DMS53 treated with DMSO at 0.1 percent for 48 hours (cell line): ENCODE results near the gene PLAAT2.
"Not testable (repeated sequence)": the region's sequence is repeated elsewhere in the genome, so short reads cannot be mapped to it uniquely, and the experiment has no call there.

Experiments
- DNase-seq: peaks from one replicate; lab custom pipeline; 2025; ENCODE audit not compliant: unreplicated experiment; lab: John Stamatoyannopoulos, UW

The PLAAT2 gene

DNA sequence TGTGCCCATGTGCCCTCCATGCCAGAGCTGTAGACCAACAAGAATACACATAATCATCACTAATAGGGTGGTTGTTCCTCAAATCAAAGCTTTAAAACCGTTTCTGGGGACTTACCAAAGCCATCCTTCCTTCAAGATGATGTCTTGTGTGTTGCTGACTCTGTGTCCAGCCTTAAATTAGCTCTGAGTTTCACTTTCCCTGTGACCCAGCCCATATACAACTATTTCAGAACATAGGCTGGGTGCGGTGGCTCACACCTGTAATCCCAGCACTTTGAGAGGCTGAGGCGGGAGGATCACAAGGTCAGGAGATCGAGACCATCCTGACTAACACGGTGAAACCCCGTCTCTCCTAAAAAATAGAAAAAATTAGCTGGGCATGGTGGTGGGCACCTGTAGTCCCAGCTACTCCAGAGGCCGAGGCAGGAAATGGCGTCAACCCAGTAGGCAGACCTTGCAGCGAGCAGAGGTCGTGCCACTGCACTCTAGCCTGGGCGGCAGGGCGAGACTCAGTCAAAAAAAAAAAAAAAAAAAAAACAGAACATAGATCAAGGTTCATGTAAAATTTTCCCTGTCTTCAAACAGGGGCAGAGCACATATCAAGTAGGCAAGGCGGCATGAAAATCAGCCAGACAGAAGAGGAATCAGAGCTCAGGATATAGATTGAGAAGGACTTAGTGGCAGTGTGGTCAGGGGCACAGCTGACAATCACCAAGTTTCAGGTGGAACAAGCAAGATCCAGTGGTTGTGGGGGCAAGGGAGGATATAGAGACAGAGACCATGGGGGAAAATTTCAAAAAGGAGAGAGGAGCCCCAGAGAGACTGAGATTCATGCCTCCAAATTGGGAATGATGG is at the start of gene PLAAT2:
TSS of gene PLAAT2 (minus strand) at position 179 of the 855 bp plus-strand sequence. CDS start at position 124, 55 bp downstream.
- no peak for DNase-seq

DNA sequence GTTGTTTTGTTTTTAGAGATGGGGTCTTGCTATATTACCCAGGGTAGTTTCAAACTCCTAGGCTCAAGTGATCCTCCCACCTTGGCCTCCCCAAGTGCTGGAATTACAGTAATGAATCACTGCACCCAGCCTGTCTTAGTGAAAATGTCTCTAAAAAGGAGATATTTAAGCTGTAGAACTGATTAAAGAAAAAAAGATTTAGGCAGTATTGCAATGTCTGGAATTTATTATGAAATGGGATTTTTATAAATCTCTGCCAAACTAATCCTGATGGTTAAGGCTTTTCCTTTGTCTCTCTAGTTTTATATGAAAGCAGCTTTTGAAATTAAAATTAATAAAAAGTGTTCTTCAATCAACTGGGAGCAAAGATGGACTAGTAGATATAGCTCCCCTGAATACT is 49.0 kb upstream of the PLAAT2 start:
- DNase-seq = no peak

GRCh38 chr11:63611395-63611747 is 48.2 kb upstream of the PLAAT2 start:
- DNase-seq = no peak

- DNase-seq = no peak
Measured at GRCh38 chr11:63610604-63611394, 47.6 kb upstream of the PLAAT2 start.

DNA sequence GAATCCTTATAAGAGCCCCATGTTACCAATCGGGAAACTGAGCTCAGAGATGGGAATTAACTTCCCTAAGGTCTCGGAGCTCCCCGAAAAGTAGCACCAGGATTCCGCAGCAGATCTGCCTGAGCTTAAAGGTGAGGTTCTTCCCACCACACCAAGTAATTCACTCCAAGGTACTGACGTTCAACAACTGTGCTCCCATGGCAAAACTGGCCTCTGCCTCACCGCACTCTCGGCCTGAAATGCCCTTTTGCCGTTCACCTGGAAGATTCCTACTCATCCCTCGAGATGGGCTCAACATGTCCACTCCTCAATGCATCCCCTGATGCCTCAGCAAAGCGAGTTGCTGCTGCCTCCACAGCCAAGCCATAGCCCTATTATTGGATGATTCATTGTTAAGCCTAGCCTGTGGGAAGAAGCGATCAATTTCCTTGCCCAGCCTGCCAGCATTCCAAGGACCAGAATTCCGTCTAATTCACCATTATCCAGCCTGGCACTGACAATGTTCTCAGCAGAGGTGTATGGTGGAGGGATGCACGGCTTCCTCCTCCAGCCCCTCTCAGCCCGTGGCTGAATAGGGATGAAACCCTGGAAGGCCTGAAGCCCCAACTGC is 46.9 kb upstream of the PLAAT2 start:
- DNase-seq = no peak

- DNase-seq = no peak
Measured at GRCh38 chr11:63609536-63609935, 46.4 kb upstream of the PLAAT2 start.

GRCh38 chr11:63608353-63609345 is 45.5 kb upstream of the PLAAT2 start:
- DNase-seq = no peak

DNA sequence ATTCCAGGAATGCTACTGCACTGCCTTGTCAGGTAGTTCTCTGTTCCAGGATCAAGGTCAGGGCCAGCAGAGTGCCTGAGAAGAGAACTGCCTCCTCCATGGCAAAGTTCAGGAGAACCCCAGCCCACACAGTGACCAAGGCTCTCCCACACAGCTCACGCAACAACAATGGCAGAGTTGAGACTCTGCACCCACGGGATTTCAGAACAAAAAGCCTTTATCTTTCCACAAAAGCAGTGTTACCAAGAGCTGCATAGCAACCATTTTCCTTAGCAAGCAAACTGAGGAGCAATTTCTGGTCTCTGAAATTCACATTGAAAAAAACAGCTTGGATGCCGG is 40.0 kb upstream of the PLAAT2 start:
- no peak for DNase-seq

DNA sequence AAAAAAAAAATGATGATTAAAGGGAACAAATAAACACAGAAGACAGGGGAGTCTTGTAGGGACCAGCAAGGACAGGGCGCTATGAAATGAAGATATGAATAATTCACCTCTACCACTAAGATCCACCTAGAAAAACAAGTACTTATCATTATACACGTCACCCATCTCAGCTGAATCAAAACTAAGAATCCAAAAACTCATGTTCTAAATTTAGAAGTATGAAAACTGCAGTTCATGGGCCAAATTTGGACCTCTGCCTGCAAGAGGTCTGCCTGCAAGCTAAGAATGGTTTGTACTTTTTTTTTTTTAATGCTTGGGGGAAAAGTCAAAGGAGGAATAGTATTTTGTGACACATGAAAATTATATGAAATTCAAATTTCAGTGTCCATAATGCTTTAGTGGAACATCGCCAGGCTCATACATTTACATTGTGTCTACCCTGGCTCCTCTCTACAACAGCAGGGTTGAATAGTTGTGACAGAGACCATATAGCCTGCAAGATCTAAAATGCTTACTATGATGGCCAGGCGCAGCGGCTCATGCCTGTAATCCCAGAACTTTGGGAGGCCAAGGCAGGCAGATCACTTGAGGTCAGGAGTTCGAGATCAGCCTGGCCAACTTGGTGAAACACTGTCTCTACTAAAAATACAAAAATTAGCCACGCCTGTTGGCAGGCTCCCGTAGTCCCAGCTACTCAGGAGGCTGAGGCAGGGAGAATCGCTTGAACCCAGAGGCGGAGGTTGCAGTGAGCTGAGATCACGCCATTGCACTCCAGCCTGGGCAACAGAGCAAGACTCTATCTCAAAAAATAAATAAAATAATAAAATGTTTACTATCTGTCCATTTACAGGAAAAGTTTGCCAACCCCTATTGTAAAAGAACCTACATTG is 39.4 kb upstream of the PLAAT2 start:
- DNase-seq = not testable (repeated sequence)

GRCh38 chr11:63599211-63600122 is 36.3 kb upstream of the PLAAT2 start:
- DNase-seq = no peak

- DNase-seq = no peak
Measured at GRCh38 chr11:63598556-63598955, 35.4 kb upstream of the PLAAT2 start.

DNA sequence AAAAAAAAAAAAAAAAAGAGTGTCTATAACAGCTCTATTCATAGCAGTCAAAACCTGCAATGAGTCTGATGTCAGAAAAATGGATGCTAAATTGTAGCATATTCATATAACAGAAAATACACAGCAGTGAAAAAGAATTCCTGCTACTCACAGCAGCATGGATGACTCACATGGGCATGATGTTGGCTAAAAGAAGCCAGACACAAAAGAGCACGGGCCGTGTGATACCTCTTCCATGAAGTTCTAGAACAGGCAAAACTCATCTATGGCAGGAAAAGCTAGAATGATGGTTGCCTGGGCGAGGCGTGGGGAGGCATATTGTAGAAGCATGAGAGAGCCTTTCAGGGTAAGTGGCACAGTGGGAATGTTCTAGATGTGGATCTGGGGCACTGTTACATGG is 32.1 kb upstream of the PLAAT2 start:
- no peak for DNase-seq

DNA sequence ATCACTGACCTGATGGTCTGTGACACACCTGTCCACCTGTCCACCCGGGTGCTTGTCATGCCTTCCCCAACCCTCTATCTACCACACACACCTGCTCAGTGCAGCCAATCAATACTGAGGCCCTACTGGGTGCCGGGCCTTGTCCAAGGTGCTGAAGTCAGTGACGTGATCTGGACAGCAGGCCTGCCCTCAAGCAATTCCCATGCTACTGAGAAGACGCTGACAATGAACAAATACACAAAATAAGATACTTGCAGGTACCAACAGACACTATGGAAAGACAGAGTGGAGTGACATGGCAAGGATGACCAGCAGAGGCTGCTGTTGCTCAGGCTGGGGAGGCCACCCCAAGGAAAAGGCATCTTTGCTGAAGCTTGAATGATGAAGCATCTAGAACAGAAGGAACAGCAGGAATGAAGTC is 29.8 kb upstream of the PLAAT2 start:
- peak; percentile 10 for DNase-seq

DNA sequence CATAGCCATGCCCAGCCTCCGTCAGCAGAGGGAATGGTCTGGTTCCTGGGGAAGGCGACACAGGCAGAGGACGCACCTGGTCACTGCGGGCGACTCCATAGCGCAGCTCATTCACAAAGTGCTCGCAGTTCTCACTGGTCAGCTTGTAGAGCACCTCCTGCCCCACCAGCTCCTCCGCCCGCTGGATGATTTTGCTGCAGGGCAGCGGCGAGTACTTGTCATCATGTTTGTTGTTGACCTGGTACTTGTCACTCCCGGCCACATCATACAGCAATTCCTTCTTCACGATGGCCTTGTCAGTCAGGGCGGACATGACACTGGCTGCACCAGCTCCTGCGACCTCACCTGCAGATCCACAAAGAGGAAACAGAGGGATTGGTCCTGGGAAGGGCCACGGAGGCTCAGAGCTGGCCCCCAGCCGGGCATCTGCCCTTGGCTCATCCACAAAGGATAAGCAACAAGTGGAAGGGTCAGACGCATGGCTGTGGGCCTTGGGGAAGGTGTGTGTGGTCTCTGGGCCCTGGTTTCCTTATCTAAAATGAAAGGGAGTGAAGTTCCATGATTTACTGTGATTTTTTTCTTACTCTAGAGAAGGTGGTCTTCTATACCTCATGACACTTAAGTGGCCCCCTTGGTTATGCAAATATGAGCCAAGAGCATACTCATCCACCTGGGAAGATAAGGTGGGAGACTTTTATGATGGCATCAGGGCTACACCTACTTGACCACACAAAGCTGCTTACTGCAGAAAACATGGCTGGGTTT is 27.0 kb upstream of the PLAAT2 start:
- DNase-seq = no peak

- DNase-seq = no peak
Measured at GRCh38 chr11:63589000-63589399, 25.8 kb upstream of the PLAAT2 start.

- DNase-seq = no peak
Measured at GRCh38 chr11:63586451-63587166, 23.4 kb upstream of the PLAAT2 start.

- no peak for DNase-seq
Measured at GRCh38 chr11:63583357-63583677, 20.1 kb upstream of the PLAAT2 start.
